ENCODE measurements around the gene INA. TPM values are rescaled to one million over a fixed set of nuclear protein-coding genes. Genes with fewer than 3 reads are reported as not detected.
A peak's percentile ranks its signal among the peaks of the same experiment; 100 is the strongest.

The INA gene
- not detected for total RNA-seq

DNA sequence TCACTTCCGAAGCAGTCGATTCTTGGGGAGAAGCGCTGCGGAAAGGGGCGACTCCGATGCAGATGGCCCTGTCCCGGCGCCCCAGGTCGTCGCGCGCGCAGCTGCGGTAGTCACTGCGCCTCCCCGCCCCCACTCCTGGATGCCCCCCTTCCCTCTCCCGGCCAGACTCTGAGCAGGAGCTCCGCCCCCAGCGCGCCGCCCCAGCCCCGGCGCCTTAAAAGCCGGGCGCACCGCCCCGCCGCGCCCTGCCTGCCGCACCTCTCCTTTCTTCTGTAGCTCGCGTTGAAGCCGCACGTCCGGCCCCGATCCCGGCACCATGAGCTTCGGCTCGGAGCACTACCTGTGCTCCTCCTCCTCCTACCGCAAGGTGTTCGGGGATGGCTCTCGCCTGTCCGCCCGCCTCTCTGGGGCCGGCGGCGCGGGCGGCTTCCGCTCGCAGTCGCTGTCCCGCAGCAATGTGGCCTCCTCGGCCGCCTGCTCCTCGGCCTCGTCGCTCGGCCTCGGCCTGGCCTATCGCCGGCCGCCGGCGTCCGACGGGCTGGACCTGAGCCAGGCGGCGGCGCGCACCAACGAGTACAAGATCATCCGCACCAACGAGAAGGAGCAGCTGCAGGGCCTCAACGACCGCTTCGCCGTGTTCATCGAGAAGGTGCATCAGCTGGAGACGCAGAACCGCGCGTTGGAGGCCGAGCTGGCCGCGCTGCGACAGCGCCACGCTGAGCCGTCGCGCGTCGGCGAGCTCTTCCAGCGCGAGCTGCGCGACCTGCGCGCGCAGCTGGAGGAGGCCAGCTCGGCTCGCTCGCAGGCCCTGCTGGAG, at the start of gene INA:
Gene INA, plus strand, starts transcription at position 243 of the 817 bp plus-strand sequence. Its CDS starts 74 bp downstream, at position 317.
- Histone ChIP-seq H3K27ac (no peak within 1 kb of the TSS), H3K27me3 (peaks cover 5 to 65% of the 10 kb centered on the region in 2 donors), H3K9me3 (no peaks in the 10 kb centered on the region), H3K4me3 (peak within 1 kb of the TSS in 2 of 3 donors; percentile 34 to 50), H3K36me3 (no peaks in the 10 kb centered on the region), H3K4me1 (peaks cover 0 to 8% of the 10 kb centered on the region in 2 donors)
- DNase-seq (ENCODE audit: low spot score in 2 of 2) = no peak
- TF ChIP-seq POLR2AphosphoS5 (IDR thresholded peaks at IDR 0.05) = no peak
- no peak for TF ChIP-seq POLR2A (IDR thresholded peaks at IDR 0.05)
- intact Hi-C loops (cut with DNase I; ENCODE audit: low total_unique reads) = no loop called here

DNA sequence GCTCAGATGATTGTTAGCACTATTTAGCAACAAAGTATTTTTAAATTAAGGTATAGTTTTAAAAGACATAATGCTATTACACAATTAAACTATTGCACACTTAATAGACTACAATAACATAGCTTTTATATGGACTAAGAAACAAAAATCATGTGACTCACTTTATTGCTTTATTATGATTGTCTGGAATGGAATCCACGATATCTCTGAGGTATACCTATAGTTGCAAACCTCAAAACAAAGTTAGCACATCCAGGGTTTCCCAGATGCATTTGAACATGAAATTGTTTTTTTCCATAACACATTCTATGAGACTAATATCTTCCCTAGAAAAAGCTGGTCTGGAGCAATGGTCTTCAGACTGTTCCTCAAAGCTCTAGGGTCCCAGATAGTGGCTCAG, 49.5 kb upstream of the INA start:
- intact Hi-C loops (cut with DNase I; ENCODE audit: low total_unique reads) = no loop called here
- H3K4me1 ChIP-seq = no peaks in the 10 kb centered on the region
- no peaks in the 10 kb centered on the region for H3K36me3 ChIP-seq
- H3K27ac ChIP-seq = no peak overlapping the region
- TF ChIP-seq, protein P1, sequence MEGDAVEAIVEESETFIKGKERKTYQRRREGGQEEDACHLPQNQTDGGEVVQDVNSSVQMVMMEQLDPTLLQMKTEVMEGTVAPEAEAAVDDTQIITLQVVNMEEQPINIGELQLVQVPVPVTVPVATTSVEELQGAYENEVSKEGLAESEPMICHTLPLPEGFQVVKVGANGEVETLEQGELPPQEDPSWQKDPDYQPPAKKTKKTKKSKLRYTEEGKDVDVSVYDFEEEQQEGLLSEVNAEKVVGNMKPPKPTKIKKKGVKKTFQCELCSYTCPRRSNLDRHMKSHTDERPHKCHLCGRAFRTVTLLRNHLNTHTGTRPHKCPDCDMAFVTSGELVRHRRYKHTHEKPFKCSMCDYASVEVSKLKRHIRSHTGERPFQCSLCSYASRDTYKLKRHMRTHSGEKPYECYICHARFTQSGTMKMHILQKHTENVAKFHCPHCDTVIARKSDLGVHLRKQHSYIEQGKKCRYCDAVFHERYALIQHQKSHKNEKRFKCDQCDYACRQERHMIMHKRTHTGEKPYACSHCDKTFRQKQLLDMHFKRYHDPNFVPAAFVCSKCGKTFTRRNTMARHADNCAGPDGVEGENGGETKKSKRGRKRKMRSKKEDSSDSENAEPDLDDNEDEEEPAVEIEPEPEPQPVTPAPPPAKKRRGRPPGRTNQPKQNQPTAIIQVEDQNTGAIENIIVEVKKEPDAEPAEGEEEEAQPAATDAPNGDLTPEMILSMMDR (IDR thresholded peaks at IDR 0.05) = no peak
- no peak for TF ChIP-seq POLR2A (IDR thresholded peaks at IDR 0.05)
- TF ChIP-seq POLR2AphosphoS5 (IDR thresholded peaks at IDR 0.05) = no peak
- H3K9me3 ChIP-seq = peaks cover 22 to 23% of the 10 kb centered on the region in 2 donors
- H3K4me3 ChIP-seq = no peak overlapping the region
- DNase-seq (ENCODE audit: low spot score in 2 of 2) = no peak
- H3K27me3 ChIP-seq = no peaks in the 10 kb centered on the region

DNA sequence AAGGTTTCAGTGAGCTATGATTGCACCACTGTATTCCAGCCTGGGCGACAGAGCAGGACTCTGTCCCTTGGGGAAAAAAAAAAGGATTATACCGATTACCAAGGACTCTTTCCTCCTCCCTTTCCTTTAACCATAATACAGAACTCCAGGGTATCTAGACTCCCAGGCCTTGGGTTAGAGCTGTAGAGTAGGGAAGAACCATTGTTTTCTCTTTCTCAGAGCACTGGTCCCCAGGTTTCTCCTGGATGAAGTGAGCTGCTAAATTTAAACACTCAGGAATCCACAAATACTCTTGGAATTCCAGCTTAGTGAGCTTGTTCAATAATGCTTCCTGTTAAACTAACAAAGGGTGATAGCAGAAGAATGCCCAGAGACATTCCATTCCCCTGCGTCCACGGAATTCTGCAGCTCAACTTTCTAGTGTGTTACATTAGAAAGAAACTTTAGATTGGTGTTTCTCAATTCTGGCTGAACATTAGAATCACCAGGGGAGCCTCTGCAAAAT, 45.8 kb upstream of the INA start:
- TF ChIP-seq, protein P1 (IDR thresholded peaks at IDR 0.05) = no peak
- TF ChIP-seq POLR2A (IDR thresholded peaks at IDR 0.05) = no peak
- TF ChIP-seq POLR2AphosphoS5 (IDR thresholded peaks at IDR 0.05) = no peak
- Histone ChIP-seq H3K27ac (peak overlapping the region; percentile 70 to 79), H3K36me3 (no peaks in the 10 kb centered on the region), H3K4me3 (no peak overlapping the region), H3K9me3 (no peaks in the 10 kb centered on the region), H3K27me3 (no peaks in the 10 kb centered on the region), H3K4me1 (no peaks in the 10 kb centered on the region)
- peak in 1 of 2 donors; percentile 32 for DNase-seq (ENCODE audit: low spot score in 2 of 2)
- intact Hi-C loops (cut with DNase I; ENCODE audit: low total_unique reads) = no loop called here

DNA sequence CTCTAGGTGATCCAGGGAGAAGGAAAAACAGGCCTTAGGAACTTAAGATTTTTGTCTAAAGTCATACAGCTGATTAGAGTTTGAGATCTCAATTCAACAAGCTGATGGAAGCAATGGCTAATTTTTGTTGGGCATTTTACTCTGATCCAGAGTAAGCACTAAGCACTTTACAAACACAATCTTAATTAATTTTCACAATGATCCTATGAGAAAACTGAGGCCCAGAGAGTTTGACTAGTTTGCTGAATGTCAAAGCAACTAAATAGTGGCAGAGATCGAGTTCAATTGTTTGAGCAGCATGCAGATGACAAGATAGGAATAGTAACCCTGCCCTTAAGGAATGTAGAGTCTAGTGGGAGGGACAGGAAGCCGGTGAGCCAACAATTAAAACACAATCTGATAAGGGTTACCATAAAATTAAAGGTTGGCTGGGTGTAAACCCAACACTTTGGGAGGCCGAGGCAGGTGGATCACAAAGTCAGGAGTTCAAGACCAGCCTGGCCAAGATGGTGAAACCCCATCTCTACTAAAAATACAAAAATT, 44.7 kb upstream of the INA start:
- no peak for DNase-seq (ENCODE audit: low spot score in 2 of 2)
- peak overlapping the region in 1 of 2 donors; percentile 79 for H3K27ac ChIP-seq
- H3K4me3 ChIP-seq = no peak overlapping the region
- intact Hi-C loops (cut with DNase I; ENCODE audit: low total_unique reads) = no loop called here
- H3K9me3 ChIP-seq = no peaks in the 10 kb centered on the region
- H3K36me3 ChIP-seq = no peaks in the 10 kb centered on the region
- H3K27me3 ChIP-seq = no peaks in the 10 kb centered on the region
- TF ChIP-seq POLR2AphosphoS5 (IDR thresholded peaks at IDR 0.05) (no peak), POLR2A (IDR thresholded peaks at IDR 0.05) (no peak)
- TF ChIP-seq, protein P1 (IDR thresholded peaks at IDR 0.05) = no peak
- no peaks in the 10 kb centered on the region for H3K4me1 ChIP-seq

DNA sequence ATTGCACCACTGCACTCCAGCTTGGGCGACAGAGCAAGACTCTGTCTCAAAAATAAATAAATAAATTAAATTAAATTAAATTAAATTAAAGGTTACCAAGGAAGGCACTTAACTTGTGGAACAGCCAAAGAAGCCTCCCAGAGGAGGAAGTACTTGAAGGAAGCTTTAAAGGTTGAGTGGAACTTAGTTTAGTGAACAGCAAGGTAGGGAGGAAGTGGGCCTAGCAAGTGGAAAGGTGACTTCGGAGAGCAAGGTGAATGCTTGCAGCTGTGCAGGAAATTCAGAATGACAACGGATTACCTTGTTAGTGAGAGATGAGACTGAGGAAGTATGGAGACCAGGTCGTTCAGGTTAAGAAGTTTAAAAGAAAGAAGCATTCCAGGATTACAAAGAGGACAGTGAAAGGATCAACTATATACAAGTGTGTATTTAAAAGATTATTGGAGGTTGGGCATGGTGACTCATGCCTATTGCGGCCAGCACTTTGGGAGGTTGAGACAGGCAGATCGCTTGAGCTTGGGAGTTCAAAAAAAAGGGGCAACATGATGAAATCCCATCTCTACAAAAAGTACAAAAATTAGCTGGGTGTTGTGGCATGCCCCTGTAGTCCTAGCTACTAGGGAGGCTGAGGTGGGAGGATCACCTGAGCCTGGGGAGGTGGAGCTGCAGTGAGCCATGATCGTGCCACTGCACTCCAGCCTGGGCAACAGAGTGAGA, 44.0 kb upstream of the INA start:
- Histone ChIP-seq H3K4me3 (no peak overlapping the region), H3K36me3 (no peaks in the 10 kb centered on the region), H3K27ac (no peak overlapping the region), H3K9me3 (no peaks in the 10 kb centered on the region), H3K4me1 (no peaks in the 10 kb centered on the region), H3K27me3 (no peaks in the 10 kb centered on the region)
- intact Hi-C loops (cut with DNase I; ENCODE audit: low total_unique reads) = no loop called here
- DNase-seq (ENCODE audit: low spot score in 2 of 2) = no peak
- TF ChIP-seq, protein P1 (IDR thresholded peaks at IDR 0.05) = no peak
- TF ChIP-seq POLR2A (IDR thresholded peaks at IDR 0.05) = no peak
- TF ChIP-seq POLR2AphosphoS5 (IDR thresholded peaks at IDR 0.05) = no peak

All from breast epithelium (tissue), 4 donors.